Tibial nerve (tissue), 3 donors: ENCODE results near the gene WASF3.

ENCODE experiments used
- POLR2A ChIP-seq, 2 donors: fragments of 450-650 bp; IDR thresholded peaks; one replicate each; pipeline ENCODE4 v1.6.1; 2017; ENCODE audit warnings: antibody characterized with exemption in 2 of 2, mild to moderate bottlenecking in 2 of 2, moderate library complexity in 2 of 2
- TF ChIP-seq, protein P1 (sequence below), 5 experiments: fragments of 200-600 bp in 3 of 5; fragments of 450-650 bp in 2 of 5; sonication (generic) in 3 of 5; IDR thresholded peaks; one replicate each; pipeline ENCODE4 v1.5.1; 2016 to 2019; ENCODE audit warnings: antibody characterized with exemption in 5 of 5, mild to moderate bottlenecking in 3 of 5, moderate library complexity in 2 of 5

DNA sequence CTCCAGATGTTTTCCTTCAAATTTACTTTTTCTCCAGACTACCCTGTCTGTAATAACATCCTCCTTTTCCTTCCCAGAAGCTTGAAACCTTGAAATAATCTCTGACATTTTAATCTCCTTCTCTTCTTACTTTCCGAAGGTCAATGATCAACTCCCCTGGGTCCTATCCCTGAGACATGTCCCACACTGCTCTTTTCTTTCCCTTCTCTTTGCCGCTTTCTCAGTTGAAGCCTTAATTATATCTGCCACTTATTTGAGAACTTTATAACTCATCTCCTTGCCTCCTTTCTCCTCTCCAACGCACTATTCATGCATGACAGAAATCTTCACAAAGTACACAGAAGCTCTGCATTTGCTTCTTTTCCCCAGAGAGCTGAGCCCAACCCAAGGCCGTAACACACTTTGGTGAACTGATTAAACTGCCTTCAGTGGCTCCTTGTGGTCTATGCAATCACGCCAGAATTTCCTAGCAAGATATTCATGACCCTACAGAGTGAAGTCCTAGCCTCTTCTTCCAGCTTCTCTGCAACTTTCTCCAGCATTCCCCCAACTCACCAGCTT, 9.2 kb upstream of the WASF3 start:
- TF ChIP-seq, protein P1, sequence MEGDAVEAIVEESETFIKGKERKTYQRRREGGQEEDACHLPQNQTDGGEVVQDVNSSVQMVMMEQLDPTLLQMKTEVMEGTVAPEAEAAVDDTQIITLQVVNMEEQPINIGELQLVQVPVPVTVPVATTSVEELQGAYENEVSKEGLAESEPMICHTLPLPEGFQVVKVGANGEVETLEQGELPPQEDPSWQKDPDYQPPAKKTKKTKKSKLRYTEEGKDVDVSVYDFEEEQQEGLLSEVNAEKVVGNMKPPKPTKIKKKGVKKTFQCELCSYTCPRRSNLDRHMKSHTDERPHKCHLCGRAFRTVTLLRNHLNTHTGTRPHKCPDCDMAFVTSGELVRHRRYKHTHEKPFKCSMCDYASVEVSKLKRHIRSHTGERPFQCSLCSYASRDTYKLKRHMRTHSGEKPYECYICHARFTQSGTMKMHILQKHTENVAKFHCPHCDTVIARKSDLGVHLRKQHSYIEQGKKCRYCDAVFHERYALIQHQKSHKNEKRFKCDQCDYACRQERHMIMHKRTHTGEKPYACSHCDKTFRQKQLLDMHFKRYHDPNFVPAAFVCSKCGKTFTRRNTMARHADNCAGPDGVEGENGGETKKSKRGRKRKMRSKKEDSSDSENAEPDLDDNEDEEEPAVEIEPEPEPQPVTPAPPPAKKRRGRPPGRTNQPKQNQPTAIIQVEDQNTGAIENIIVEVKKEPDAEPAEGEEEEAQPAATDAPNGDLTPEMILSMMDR (IDR thresholded peaks at IDR 0.05), result no peak
- no peak for TF ChIP-seq POLR2A (IDR thresholded peaks at IDR 0.05)
